Measurements from ENCODE around the gene MCF2L2.

DNA sequence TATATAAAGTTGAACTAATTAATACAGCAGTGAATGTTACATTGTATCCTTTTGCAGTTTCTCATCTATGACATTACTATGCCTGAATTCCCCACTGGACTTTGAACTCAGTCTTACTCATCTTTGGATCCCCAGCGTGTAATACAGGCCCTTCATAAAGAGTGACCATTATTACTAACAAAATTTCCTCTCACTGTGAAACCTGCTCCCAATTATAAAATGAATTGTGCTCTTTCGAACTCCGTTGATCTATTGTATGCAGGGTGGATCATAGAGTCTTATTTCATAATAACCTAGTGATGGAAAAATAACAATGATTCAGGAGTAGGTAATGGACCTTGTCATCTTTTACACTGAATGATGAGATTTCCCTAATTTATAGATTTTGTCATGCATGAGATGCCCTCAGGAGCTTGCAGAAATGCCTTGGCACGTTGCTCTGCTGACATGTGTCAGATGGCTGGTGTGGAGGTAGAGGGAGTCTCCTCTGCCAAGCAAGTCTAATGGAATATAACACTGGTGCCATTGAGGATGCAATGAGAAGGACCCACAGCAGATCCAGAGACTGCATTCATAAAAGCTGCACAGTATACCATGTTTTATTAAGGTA is 149.8 kb downstream of the MCF2L2 start:
- TF ChIP-seq, protein P1, sequence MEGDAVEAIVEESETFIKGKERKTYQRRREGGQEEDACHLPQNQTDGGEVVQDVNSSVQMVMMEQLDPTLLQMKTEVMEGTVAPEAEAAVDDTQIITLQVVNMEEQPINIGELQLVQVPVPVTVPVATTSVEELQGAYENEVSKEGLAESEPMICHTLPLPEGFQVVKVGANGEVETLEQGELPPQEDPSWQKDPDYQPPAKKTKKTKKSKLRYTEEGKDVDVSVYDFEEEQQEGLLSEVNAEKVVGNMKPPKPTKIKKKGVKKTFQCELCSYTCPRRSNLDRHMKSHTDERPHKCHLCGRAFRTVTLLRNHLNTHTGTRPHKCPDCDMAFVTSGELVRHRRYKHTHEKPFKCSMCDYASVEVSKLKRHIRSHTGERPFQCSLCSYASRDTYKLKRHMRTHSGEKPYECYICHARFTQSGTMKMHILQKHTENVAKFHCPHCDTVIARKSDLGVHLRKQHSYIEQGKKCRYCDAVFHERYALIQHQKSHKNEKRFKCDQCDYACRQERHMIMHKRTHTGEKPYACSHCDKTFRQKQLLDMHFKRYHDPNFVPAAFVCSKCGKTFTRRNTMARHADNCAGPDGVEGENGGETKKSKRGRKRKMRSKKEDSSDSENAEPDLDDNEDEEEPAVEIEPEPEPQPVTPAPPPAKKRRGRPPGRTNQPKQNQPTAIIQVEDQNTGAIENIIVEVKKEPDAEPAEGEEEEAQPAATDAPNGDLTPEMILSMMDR (IDR thresholded peaks at IDR 0.05) = no peak
- no peak for TF ChIP-seq ZFX (IDR thresholded peaks at IDR 0.05; ENCODE audit: borderline replicate concordance)

All from 22Rv1 (cell line).